GM18951 (cell line): ENCODE results near the gene SLC7A8.

ENCODE experiments used
- POLR2A ChIP-seq: IDR thresholded peaks from 4 replicates; pipeline ENCODE4 v1.6.1; 2011; ENCODE audit warnings: mild to moderate bottlenecking; ENCODE audit not compliant: insufficient read length, insufficient read depth; ENCODE audit errors: extremely low read depth
- in situ Hi-C: fragments of 300-500 bp; cut with MboI; formaldehyde crosslinking; loops from one replicate; pipeline ENCODE4 v1.12.0; 2022; ENCODE audit warnings: low sequenced_read_pairs, mixed read lengths, inconsistent platforms; ENCODE audit not compliant: unreplicated experiment

Gene SLC7A8

GRCh38 chr14:23195552-23196101 is 12.2 kb upstream of the SLC7A8 start:
- in situ Hi-C loops = no loop called here
- no peak for TF ChIP-seq POLR2A

- no peak for TF ChIP-seq POLR2A
- in situ Hi-C loops = no loop called here
These were observed 10.0 kb upstream of the SLC7A8 start for GRCh38 chr14:23193432-23193831.

GRCh38 chr14:23187925-23188324 is 4.5 kb upstream of the SLC7A8 start:
- in situ Hi-C loops = loop anchor here (10.0 kb wide), 1 partner anchor 63 kb away; no protein-coding TSS in a partner anchor
- TF ChIP-seq POLR2A = no peak

- no peak for TF ChIP-seq POLR2A
- in situ Hi-C loops = loop anchor here (10.0 kb wide), 1 partner anchor 62 kb away; no protein-coding TSS in a partner anchor
These were observed 3.6 kb upstream of the SLC7A8 start for GRCh38 chr14:23186913-23187654.

- no peak for TF ChIP-seq POLR2A
- in situ Hi-C loops = loop anchor here (10.0 kb wide), 1 partner anchor 60 kb away; no protein-coding TSS in a partner anchor
These were observed 1.6 kb upstream of the SLC7A8 start for GRCh38 chr14:23185063-23185462.

- in situ Hi-C loops = loop anchor here (10.0 kb wide), 1 partner anchor 58 kb away; no protein-coding TSS in a partner anchor
- no peak for TF ChIP-seq POLR2A
These were observed 346 bp downstream of the SLC7A8 start for GRCh38 chr14:23183158-23183470.

- in situ Hi-C loops = loop anchor here (10.0 kb wide), 1 partner anchor 58 kb away; no protein-coding TSS in a partner anchor
- no peak for TF ChIP-seq POLR2A
These were observed 895 bp downstream of the SLC7A8 start for GRCh38 chr14:23182372-23183157.

GRCh38 chr14:23181946-23182345 is 1.5 kb downstream of the SLC7A8 start:
- TF ChIP-seq POLR2A = no peak
- in situ Hi-C loops = loop anchor here (10.0 kb wide), 1 partner anchor 57 kb away; no protein-coding TSS in a partner anchor

GRCh38 chr14:23181453-23181852 is 2.0 kb downstream of the SLC7A8 start:
- in situ Hi-C loops = loop anchor here (10.0 kb wide), 1 partner anchor 57 kb away; no protein-coding TSS in a partner anchor
- TF ChIP-seq POLR2A = no peak

- in situ Hi-C loops = no loop called here
- TF ChIP-seq POLR2A = no peak
These were observed 6.3 kb downstream of the SLC7A8 start for GRCh38 chr14:23177181-23177580.

GRCh38 chr14:23175823-23176222 is 7.6 kb downstream of the SLC7A8 start:
- in situ Hi-C loops = no loop called here
- no peak for TF ChIP-seq POLR2A

GRCh38 chr14:23174296-23175184 is 8.9 kb downstream of the SLC7A8 start:
- in situ Hi-C loops = no loop called here
- TF ChIP-seq POLR2A = no peak
